LNCaP clone FGC (cell line): ENCODE data around the gene MT1G.

Experiments used
- DNase-seq: peaks from one replicate; pipeline ENCODE4 v3.0.0-alpha.2; 2011; ENCODE audit warnings: low read depth
- H3K4me3 ChIP-seq: 2 replicates; pipeline ENCODE4 v1.5.1; 2011; ENCODE audit warnings: mild to moderate bottlenecking, low read depth, low read length, control low read depth
- CTCF ChIP-seq: IDR thresholded peaks from 2 replicates; pipeline ENCODE4 v1.5.1; 2012; ENCODE audit warnings: mild to moderate bottlenecking; ENCODE audit not compliant: control insufficient read depth, insufficient read depth; ENCODE audit errors: extremely low read depth

Gene MT1G

GRCh38 chr16:56640076-56640475 lies 27.8 kb downstream of the MT1G start:
- no peak for TF ChIP-seq CTCF
- DNase-seq: no peak
- H3K4me3 ChIP-seq: no peak overlapping the region

GRCh38 chr16:56639045-56639444 lies 28.8 kb downstream of the MT1G start:
- peak; percentile 42 for DNase-seq
- no peak for TF ChIP-seq CTCF

DNA sequence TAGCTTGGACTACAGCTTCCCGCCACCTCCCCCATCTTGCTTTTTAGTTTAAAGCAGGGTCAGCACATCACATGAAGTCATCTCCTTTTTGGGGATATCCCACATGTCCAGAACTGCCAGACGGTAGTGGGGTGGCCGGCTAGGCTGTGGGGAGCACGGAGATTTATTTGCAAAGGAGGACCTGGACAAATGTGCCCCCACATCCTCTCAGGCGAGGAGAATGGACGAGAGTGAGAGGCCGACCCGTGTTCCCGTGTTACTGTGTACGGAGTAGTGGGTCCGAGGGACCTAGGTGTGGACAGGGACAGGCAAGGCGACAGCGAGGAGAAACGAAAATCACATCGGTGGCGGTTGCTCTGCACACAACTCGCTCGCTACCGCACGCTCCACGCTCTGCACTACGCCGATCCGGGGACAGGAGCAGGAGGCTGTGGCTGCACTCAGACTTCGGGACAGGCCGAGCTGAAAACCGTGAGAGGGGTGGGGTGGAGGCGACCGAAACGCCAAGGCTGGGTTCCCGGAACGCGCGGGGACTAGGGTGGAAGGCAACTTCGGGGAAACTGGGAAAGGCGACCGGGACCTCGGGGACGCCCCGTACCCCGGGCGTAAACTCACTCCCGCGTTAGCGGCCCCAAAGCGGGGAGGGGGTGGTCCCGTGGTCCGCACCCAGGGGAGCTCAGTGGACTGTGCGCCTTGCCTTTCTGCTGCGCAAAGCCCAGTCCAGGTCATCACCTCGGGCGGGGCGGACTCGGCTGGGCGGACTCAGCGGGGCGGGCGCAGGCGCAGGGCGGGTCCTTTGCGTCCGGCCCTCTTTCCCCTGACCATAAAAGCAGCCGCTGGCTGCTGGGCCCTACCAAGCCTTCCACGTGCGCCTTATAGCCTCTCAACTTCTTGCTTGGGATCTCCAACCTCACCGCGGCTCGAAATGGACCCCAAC lies 29.8 kb downstream of the MT1G start, which contains the start of gene MT1A:
Gene MT1A (plus strand): TSS at position 853 of the 937 bp plus-strand sequence. CDS start 73 bp downstream, at position 926.
- no peak for TF ChIP-seq CTCF
- DNase-seq: no peak
- no peak within 1 kb of the TSS for H3K4me3 ChIP-seq

More at GRCh38 chr16:56639045-56639444, 28.8 kb downstream of the MT1G start:
- no peak overlapping the region for H3K4me3 ChIP-seq

DNA sequence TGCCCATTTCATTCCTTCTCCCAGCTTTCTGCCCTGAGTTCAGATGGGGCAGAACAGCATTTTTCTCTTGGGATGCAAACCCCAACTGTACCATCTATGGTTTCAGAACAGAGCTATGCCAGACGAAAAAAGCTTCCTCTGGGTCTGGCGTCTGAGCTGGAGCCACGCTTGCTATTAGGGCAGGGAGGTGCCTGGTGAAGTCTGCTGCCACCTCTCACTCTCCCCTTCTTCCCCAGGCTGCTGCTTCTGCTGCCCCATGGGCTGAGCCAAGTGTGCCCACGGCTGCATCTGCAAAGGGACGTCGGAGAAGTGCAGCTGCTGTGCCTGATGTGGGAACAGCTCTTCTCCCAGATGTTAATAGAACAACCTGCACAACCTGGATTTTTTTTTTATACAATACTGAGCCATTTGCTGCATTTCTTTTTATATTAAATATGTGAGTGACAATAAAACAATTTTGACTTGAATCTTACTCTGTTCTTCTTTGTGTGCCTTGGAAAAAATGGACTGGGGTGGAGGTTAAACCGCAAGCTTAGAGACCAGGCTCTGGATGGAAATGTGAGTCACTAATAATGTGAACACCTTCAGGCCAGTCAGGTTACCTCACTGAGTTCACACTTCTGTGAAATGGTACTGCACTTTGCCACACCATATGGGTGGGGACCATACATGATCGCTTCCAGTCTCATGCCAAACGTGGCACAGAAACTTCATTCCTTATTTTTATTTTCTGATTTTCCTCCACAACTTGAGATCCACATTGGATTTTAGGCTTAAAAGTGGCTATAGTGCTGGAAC lies 31.1 kb downstream of the MT1G start:
- TF ChIP-seq CTCF: no peak
- H3K4me3 ChIP-seq: no peak overlapping the region
- DNase-seq: no peak

GRCh38 chr16:56635441-56635967 lies 32.4 kb downstream of the MT1G start:
- no peak overlapping the region for H3K4me3 ChIP-seq
- no peak for TF ChIP-seq CTCF
- no peak for DNase-seq

GRCh38 chr16:56634715-56635440 lies 33.0 kb downstream of the MT1G start:
- no peak overlapping the region for H3K4me3 ChIP-seq
- TF ChIP-seq CTCF: no peak
- no peak for DNase-seq
